Chondrocyte (in vitro differentiated cells): Measurements from ENCODE around the gene JMY. TPM values are rescaled to one million over a fixed set of nuclear protein-coding genes. Genes with fewer than 3 reads are reported as not detected.

Experiments used
- DNase-seq: peaks from one replicate; pipeline ENCODE4 v3.0.0; 2021; ENCODE audit warnings: mixed read lengths, low spot score
- H3K27ac Mint-ChIP-seq: one replicate; pipeline ENCODE4 v1.8.0; 2021; ENCODE audit warnings: mild to moderate bottlenecking, moderate library complexity, mixed read lengths; ENCODE audit not compliant: unreplicated experiment
- H3K27me3 Mint-ChIP-seq: 2 replicates; pipeline ENCODE4 v1.8.0; 2021; ENCODE audit warnings: low read depth, mixed read lengths
- H3K36me3 Mint-ChIP-seq: 2 replicates; pipeline ENCODE4 v1.8.0; 2021; ENCODE audit warnings: low read depth, mixed read lengths
- H3K4me1 Mint-ChIP-seq: 2 replicates; pipeline ENCODE4 v1.8.0; 2021; ENCODE audit warnings: low read depth, mild to moderate bottlenecking, mixed read lengths
- H3K4me3 Mint-ChIP-seq: one replicate; pipeline ENCODE4 v1.8.0; 2021; ENCODE audit warnings: mild to moderate bottlenecking, moderate library complexity, mixed read lengths; ENCODE audit not compliant: unreplicated experiment
- H3K9me3 Mint-ChIP-seq: 2 replicates; pipeline ENCODE4 v1.8.0; 2021; ENCODE audit warnings: low read depth, mixed read lengths
- CTCF ChIP-seq: fragments of 200-600 bp; sonication (generic); IDR thresholded peaks from 2 replicates; pipeline ENCODE4 v1.5.0; 2021; ENCODE audit warnings: antibody characterized with exemption, mild to moderate bottlenecking, moderate library complexity
- total RNA-seq: library from RNA; stranded (reverse); gene quantifications from 3 replicates; pipeline ENCODE4 v1.2.1, GENCODE V29; 2021

The JMY gene
- total RNA-seq, 1 donor from 2014 or later: 16.9 TPM

DNA sequence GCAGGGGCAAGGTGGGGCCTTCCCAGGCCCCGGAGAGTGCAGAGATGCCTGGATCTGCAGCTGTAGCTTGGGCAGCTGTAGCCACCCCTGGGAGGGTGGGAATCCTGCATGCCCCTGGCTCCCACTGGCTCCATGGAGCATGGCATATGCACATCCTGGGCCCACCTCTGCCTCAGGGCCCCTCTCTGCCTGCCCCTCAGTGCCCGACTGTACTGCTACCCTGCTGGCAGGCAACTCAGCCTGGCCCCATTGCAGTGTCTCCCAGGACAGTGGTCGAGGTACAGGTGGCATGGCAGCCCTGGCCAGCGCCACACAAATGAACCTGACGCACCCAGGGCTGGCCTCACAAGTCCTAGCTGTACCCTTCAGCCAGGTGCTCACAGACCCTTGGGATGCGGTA lies 23.9 kb downstream of the JMY start:
- Mint-ChIP-seq H3K4me3 (no peak overlapping the region), H3K27me3 (no peaks in the 10 kb centered on the region), H3K27ac (no peak overlapping the region), H3K4me1 (peaks cover 10% of the 10 kb centered on the region), H3K36me3 (no peaks in the 10 kb centered on the region), H3K9me3 (no peaks in the 10 kb centered on the region)
- no peak for TF ChIP-seq CTCF
- no peak for DNase-seq

DNA sequence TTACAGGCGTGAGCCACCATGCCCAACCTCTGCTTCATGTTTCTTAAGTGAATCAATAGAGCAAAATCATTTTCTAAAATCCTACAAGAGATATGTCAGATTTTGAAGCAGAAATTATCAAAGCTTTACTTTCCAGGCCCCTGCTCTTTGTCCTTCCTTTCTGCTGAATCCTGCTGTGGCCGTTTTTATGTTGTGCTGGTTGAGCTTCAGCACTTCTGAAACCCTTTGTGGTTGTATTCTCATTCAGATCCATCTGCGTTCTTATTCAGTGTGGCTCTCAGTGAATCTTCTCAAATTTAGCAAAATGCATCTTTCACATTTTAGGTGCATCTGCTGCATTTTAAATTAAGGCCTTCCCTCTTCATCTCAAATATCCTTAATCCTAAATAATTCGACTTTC lies 26.0 kb downstream of the JMY start:
- Mint-ChIP-seq H3K4me3 (no peak overlapping the region), H3K9me3 (no peaks in the 10 kb centered on the region), H3K4me1 (no peaks in the 10 kb centered on the region), H3K27me3 (no peaks in the 10 kb centered on the region), H3K36me3 (no peaks in the 10 kb centered on the region), H3K27ac (no peak overlapping the region)
- no peak for DNase-seq
- TF ChIP-seq CTCF: no peak

GRCh38 chr5:79263290-79263689 lies 27.4 kb downstream of the JMY start:
- no peak for DNase-seq
- H3K4me3 Mint-ChIP-seq: no peak overlapping the region
- no peaks in the 10 kb centered on the region for H3K9me3 Mint-ChIP-seq
- TF ChIP-seq CTCF: no peak
- H3K27me3 Mint-ChIP-seq: no peaks in the 10 kb centered on the region
- no peaks in the 10 kb centered on the region for H3K4me1 Mint-ChIP-seq
- no peaks in the 10 kb centered on the region for H3K36me3 Mint-ChIP-seq
- H3K27ac Mint-ChIP-seq: no peak overlapping the region

- H3K4me1 Mint-ChIP-seq: no peaks in the 10 kb centered on the region
- no peak overlapping the region for H3K27ac Mint-ChIP-seq
- no peak overlapping the region for H3K4me3 Mint-ChIP-seq
- H3K36me3 Mint-ChIP-seq: peaks cover 1% of the 10 kb centered on the region
- TF ChIP-seq CTCF: no peak
- peaks cover 10% of the 10 kb centered on the region for H3K9me3 Mint-ChIP-seq
- H3K27me3 Mint-ChIP-seq: no peaks in the 10 kb centered on the region
- DNase-seq: no peak
These were observed 31.2 kb downstream of the JMY start for GRCh38 chr5:79267180-79267579.

DNA sequence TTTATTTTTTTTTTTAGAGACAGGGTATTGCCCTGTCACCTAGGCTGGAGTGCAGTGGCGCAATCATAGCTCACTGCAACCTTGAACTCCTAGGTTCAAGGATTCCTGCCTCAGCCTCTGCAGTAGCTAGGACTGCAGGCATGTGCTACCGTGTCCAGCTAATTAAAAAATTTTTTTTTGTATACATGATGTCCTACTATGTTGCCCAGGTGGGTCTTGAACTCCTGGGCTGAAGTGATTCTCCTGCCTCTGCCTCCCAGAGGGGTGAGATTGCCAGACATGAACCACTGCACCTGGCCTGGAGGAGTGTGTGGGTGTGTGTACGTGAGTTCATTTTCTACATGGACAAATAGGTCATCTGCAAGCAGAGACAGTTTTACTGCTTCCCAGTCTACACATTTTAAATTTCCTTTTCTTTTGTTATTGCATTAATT lies 33.8 kb downstream of the JMY start:
- H3K27me3 Mint-ChIP-seq: no peaks in the 10 kb centered on the region
- DNase-seq: no peak
- H3K4me1 Mint-ChIP-seq: no peaks in the 10 kb centered on the region
- no peak overlapping the region for H3K27ac Mint-ChIP-seq
- no peak overlapping the region for H3K4me3 Mint-ChIP-seq
- H3K9me3 Mint-ChIP-seq: peaks cover 13% of the 10 kb centered on the region
- no peak for TF ChIP-seq CTCF
- H3K36me3 Mint-ChIP-seq: peaks cover 1% of the 10 kb centered on the region
